Mammary epithelial cell (primary cell): ENCODE measurements around the gene PHF24.

ENCODE experiments used
- EZH2 ChIP-seq: IDR thresholded peaks from 2 replicates; pipeline ENCODE4 v1.6.1; 2012; ENCODE audit warnings: low read length, inconsistent platforms, borderline replicate concordance
- TF ChIP-seq, protein P1 (sequence below), 2 donors: IDR thresholded peaks in 1 of 2; conservative IDR thresholded peaks in 1 of 2; 2 replicates each; pipeline ENCODE4 v1.5.1; 2011 to 2012; ENCODE audit warnings: inconsistent platforms in 2 of 2, low read length in 2 of 2, mild to moderate bottlenecking in 2 of 2, control low read depth in 1 of 2, low read depth in 1 of 2; ENCODE audit not compliant: insufficient read depth in 1 of 2; ENCODE audit errors: extremely low read depth in 1 of 2

DNA sequence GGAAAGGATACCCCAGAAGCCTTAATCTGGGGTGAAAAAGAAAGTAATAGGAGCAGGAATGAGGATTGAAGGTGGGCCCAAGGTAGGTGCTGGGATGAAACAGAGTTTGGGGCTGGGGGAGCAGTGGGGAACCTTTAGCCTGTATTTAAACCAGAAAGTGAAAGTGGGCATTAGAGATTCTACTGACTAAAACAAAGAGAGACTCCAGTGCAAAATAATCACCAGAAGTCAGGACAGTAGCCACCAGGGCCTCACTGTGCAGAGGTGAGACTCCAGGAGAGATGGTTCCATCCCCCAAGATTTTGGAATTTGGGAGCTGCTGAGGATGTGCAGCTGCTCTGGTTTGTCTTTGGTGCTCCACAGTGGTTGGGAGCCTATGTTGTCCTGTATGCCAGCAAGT lies 44.5 kb downstream of the PHF24 start:
- TF ChIP-seq, protein P1, sequence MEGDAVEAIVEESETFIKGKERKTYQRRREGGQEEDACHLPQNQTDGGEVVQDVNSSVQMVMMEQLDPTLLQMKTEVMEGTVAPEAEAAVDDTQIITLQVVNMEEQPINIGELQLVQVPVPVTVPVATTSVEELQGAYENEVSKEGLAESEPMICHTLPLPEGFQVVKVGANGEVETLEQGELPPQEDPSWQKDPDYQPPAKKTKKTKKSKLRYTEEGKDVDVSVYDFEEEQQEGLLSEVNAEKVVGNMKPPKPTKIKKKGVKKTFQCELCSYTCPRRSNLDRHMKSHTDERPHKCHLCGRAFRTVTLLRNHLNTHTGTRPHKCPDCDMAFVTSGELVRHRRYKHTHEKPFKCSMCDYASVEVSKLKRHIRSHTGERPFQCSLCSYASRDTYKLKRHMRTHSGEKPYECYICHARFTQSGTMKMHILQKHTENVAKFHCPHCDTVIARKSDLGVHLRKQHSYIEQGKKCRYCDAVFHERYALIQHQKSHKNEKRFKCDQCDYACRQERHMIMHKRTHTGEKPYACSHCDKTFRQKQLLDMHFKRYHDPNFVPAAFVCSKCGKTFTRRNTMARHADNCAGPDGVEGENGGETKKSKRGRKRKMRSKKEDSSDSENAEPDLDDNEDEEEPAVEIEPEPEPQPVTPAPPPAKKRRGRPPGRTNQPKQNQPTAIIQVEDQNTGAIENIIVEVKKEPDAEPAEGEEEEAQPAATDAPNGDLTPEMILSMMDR (conservative IDR thresholded peaks at IDR 0.05 in 1 of 2, IDR thresholded peaks at IDR 0.05 in 1 of 2; ENCODE audit: extremely low read depth in 1 of 2, insufficient read depth in 1 of 2, low read depth in 1 of 2, low read length in 2 of 2): no peak
- TF ChIP-seq EZH2: no peak
